ENCODE data around the gene OTP.

OTP gene

DNA sequence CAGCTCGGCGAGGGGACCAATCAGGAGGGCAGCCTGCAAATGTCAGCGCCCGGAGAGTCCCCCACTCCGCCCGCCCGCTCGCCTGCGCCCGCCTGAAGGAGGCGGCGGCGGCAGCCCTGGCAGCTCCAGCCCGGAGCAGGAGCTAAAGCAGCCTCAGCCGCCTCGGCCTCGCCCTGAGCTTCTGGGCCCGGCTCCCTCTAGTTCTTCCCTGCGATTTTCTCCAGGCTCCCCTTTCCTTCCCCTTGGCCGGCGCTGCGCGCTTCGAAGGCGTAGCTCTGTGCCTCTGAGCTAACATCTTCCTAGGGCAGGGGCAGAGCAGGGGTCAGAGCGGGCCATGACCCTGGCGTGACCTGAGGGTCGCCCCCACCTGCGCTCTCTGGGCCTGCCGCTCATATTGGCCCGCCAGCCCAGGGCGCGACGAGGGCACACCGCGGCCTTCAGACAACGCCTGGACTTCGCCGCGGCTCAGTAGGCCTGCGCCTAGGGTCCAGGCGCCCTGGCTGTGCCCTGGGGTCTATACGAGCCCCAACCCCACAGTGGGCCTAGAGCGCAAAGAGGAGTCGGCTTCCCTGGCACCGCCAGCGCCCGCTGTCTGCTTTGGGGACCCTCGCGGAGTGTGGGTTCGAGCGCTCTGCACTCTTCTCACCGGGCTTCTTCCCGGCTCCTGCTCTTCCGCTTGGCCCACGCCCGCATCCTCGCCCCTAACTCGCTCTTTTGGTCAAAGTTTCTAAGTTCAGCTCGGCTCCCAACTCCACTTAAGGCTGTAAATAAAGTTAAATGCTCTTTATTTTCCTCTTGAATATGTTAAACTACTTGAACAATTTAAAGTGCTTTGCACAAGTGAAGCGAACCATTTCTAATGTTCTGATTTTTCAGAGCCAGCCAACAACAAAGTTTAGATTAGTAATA is 504 bp upstream of the OTP start:
- Histone ChIP-seq H3K9me3 (ENCODE audit: control insufficient read depth, low read length) (no peaks in the 10 kb centered on the region), H3K27ac (ENCODE audit: insufficient read depth, low read length, poor library complexity, severe bottlenecking) (no peak overlapping the region), H3K36me3 (ENCODE audit: control insufficient read depth, insufficient read depth, low read length) (no peaks in the 10 kb centered on the region), H3K4me3 (ENCODE audit: insufficient read depth, low read depth, low read length, poor library complexity, severe bottlenecking) (no peak overlapping the region), H3K4me1 (ENCODE audit: control insufficient read depth, insufficient read depth, low read length, poor library complexity, severe bottlenecking) (no peaks in the 10 kb centered on the region), H3K27me3 (replicated peaks; ENCODE audit: control insufficient read depth, insufficient read depth, low read length, poor library complexity, severe bottlenecking) (peaks cover 81% of the 10 kb centered on the region)
- DNase-seq = no peak

DNA sequence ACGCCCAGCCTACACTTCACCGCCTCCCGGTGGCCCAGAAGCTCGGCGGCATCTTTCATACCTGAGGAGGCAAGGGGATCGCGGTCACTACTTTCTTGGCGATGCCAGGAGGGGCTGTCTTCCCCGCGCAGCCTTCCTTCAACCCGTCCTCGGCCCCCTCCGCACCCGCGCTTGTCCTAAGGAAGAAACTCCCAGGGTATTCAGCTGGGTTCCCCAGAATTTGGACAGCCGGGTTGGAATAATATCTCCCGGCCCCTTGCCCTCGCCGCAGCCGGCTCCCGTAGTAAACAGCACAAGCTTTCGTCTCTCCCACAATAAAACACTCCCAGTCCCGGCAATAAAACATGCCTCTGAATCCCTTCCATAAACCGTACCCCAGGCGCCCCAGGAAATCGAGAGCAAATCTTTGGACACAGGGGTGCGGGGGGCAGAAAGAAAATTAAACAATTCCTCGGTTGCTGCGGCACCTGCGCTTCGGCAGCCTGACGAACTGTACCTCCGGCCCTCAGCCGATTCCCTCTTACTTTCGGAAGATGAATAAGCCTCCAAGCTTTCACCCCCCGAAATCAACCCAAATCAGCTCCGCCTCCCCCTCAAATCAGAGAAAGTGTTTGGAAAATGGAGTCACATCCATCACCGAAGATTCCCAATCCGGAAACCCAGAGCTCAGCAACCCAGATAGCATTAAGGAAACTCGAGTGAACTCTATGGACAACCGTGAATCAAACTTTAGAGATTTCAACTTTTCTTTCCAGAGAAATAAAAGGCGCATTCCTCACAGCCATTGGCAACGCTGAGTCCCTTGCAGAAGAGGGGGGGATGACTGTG is 1.1 kb downstream of the OTP start:
- Histone ChIP-seq H3K27me3 (replicated peaks; ENCODE audit: control insufficient read depth, insufficient read depth, low read length, poor library complexity, severe bottlenecking) (peaks cover 81% of the 10 kb centered on the region), H3K27ac (ENCODE audit: insufficient read depth, low read length, poor library complexity, severe bottlenecking) (no peak overlapping the region), H3K4me1 (ENCODE audit: control insufficient read depth, insufficient read depth, low read length, poor library complexity, severe bottlenecking) (no peaks in the 10 kb centered on the region), H3K4me3 (ENCODE audit: insufficient read depth, low read depth, low read length, poor library complexity, severe bottlenecking) (no peak overlapping the region), H3K36me3 (ENCODE audit: control insufficient read depth, insufficient read depth, low read length) (no peaks in the 10 kb centered on the region), H3K9me3 (ENCODE audit: control insufficient read depth, low read length) (no peaks in the 10 kb centered on the region)
- no peak for DNase-seq

DNA sequence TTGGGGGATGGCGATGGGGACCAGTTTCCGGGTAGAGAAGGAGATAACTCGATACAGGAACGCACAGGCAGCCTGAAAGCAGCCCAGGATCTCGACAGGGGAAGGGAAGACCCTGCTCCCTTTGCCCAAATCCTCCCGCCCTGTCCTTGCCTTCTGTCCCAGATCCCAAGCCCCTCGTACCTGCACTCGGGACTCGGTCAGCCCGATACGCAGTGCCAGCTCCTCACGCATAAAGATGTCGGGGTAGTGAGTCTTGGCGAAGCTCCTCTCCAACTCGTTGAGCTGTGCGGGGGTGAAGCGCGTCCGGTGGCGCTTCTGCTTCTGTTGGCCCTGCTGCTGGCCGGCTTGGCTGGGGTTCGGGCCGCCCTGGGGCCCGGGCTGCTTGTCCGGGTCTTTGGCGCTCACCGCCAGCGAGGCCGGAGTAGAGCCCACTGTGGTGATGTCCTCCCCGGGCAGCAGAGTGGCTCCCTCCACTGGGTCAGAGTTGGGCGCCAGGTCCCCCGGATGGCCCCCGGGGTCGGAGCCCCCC is 1.8 kb downstream of the OTP start:
- H3K9me3 ChIP-seq (ENCODE audit: control insufficient read depth, low read length) = no peaks in the 10 kb centered on the region
- H3K36me3 ChIP-seq (ENCODE audit: control insufficient read depth, insufficient read depth, low read length) = no peaks in the 10 kb centered on the region
- DNase-seq = no peak
- no peaks in the 10 kb centered on the region for H3K4me1 ChIP-seq (ENCODE audit: control insufficient read depth, insufficient read depth, low read length, poor library complexity, severe bottlenecking)
- H3K4me3 ChIP-seq (ENCODE audit: insufficient read depth, low read depth, low read length, poor library complexity, severe bottlenecking) = no peak overlapping the region
- peaks cover 81% of the 10 kb centered on the region for H3K27me3 ChIP-seq (replicated peaks; ENCODE audit: control insufficient read depth, insufficient read depth, low read length, poor library complexity, severe bottlenecking)
- H3K27ac ChIP-seq (ENCODE audit: insufficient read depth, low read length, poor library complexity, severe bottlenecking) = no peak overlapping the region

DNA sequence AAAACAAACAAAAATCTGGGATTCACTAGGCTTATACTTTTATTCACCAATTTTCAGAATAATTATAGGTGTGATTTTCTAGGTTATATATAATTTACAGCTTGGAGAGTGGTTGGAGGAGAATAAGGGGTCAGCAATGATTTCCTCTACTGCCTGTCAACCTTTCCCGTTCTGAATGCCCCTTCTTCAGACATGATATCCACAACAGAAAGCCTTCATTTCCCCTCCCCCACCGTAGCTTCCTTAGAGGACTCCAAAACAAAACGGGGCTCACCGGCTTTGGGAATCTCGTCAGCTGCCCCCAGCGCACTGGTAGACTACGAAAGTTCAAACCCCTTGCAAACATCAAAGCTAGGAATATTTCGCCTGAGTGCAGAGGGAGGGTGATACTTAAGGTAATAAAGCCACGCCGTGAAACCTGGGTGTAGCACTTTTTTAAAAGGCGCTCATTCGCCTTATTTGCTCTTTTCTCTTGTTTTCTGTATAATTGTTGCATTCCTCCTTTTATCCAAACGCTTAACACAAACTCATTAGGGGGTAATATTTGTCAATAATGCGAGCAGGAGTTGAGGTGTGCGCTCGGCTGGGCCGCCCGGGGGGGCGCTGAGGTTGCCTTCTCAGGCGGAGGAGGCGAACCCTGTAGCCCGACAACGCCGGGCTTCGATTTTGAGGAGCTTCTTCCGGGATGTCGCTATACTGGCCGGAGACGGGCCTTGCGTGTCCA is 2.4 kb downstream of the OTP start:
- no peaks in the 10 kb centered on the region for H3K9me3 ChIP-seq (ENCODE audit: control insufficient read depth, low read length)
- peaks cover 79% of the 10 kb centered on the region for H3K27me3 ChIP-seq (replicated peaks; ENCODE audit: control insufficient read depth, insufficient read depth, low read length, poor library complexity, severe bottlenecking)
- no peaks in the 10 kb centered on the region for H3K36me3 ChIP-seq (ENCODE audit: control insufficient read depth, insufficient read depth, low read length)
- H3K4me3 ChIP-seq (ENCODE audit: insufficient read depth, low read depth, low read length, poor library complexity, severe bottlenecking) = no peak overlapping the region
- H3K4me1 ChIP-seq (ENCODE audit: control insufficient read depth, insufficient read depth, low read length, poor library complexity, severe bottlenecking) = peaks cover 3% of the 10 kb centered on the region
- H3K27ac ChIP-seq (ENCODE audit: insufficient read depth, low read length, poor library complexity, severe bottlenecking) = no peak overlapping the region
- no peak for DNase-seq

DNA sequence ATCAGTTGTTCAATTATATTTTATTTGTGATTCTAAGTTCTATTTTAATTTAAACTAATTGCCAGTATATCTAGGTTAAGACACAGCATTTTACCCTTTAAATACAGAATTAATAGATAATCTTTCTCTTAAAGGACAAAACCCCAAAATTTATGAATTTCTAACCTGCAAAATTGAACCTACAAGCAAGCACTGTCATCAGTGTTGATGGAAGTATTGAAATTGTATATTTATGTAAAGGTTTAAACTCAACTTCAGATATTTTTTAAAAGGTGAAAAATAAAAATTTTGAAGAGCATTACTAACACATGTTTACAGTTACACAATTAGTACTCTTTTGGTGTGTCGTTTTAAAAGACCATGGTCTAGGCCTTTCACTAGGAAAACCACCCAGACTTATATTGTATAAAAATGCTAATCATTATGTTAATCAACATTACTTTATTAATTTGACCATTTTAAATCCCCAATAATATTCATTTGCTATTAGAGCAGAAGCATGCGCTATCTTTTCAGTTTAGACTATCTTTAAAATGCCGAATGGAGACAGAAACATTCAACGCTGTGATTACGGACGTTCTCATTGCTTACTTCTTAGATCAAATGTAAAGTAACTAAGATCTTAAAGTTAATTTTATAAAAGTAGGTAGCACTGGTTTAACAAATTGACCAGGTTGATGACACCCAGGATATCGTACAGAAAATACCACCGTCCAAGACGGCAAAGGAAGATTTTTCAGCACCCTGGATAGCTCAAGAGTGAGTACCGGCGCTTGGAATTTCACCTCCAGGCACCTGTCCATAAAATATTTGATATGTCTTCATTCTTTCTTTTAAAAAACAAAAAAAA is 3.2 kb downstream of the OTP start:
- Histone ChIP-seq H3K4me3 (ENCODE audit: insufficient read depth, low read depth, low read length, poor library complexity, severe bottlenecking) (no peak overlapping the region), H3K9me3 (ENCODE audit: control insufficient read depth, low read length) (no peaks in the 10 kb centered on the region), H3K4me1 (ENCODE audit: control insufficient read depth, insufficient read depth, low read length, poor library complexity, severe bottlenecking) (peaks cover 7% of the 10 kb centered on the region), H3K27me3 (replicated peaks; ENCODE audit: control insufficient read depth, insufficient read depth, low read length, poor library complexity, severe bottlenecking) (peaks cover 80% of the 10 kb centered on the region), H3K36me3 (ENCODE audit: control insufficient read depth, insufficient read depth, low read length) (no peaks in the 10 kb centered on the region), H3K27ac (ENCODE audit: insufficient read depth, low read length, poor library complexity, severe bottlenecking) (no peak overlapping the region)
- no peak for DNase-seq

DNA sequence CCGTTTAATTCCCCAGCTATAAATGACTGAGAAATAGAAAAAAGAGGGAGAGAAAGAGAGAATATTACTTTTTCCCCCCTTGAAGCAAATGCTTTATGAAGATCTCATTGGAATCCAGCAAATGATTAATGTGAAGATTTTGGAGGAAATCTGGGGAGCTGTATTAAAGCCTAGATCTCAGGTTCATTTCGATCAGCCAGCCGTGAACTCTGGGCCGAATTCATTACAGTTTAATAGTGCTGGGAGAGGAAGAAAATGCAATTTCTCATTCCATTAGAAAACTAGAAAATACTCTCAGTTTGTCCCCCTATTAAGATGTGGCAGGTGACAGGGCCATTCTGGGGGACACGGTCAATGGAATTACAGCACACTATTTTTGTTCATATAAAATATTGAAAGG is 4.8 kb downstream of the OTP start:
- Histone ChIP-seq H3K36me3 (ENCODE audit: control insufficient read depth, insufficient read depth, low read length) (no peaks in the 10 kb centered on the region), H3K4me3 (ENCODE audit: insufficient read depth, low read depth, low read length, poor library complexity, severe bottlenecking) (no peak overlapping the region), H3K4me1 (ENCODE audit: control insufficient read depth, insufficient read depth, low read length, poor library complexity, severe bottlenecking) (peaks cover 14% of the 10 kb centered on the region), H3K27ac (ENCODE audit: insufficient read depth, low read length, poor library complexity, severe bottlenecking) (no peak overlapping the region), H3K27me3 (replicated peaks; ENCODE audit: control insufficient read depth, insufficient read depth, low read length, poor library complexity, severe bottlenecking) (peaks cover 73% of the 10 kb centered on the region), H3K9me3 (ENCODE audit: control insufficient read depth, low read length) (no peaks in the 10 kb centered on the region)
- no peak for DNase-seq

DNA sequence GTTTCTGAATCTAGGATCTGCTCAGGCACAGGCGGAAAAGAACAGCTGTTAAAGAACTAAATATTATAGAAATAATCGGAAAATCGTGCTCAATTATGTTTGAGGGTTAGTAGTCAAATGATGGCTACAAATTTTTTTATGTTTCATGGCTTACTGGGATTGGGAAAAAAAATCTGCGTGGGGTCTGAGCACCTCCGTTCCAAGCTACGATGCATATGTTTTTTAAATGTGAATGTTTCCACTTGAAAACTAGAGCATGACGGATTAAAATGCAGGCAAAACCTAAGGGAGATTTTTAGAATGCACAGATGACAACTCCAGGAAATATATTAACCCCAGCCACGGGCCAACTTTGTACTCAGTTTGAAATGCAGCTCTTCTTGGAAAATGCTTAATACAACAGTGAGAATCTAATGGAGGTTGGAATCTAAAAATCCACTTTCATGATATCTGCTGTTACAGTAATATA is 5.3 kb downstream of the OTP start:
- Histone ChIP-seq H3K36me3 (ENCODE audit: control insufficient read depth, insufficient read depth, low read length) (no peaks in the 10 kb centered on the region), H3K27ac (ENCODE audit: insufficient read depth, low read length, poor library complexity, severe bottlenecking) (no peak overlapping the region), H3K4me3 (ENCODE audit: insufficient read depth, low read depth, low read length, poor library complexity, severe bottlenecking) (no peak overlapping the region), H3K27me3 (replicated peaks; ENCODE audit: control insufficient read depth, insufficient read depth, low read length, poor library complexity, severe bottlenecking) (peaks cover 73% of the 10 kb centered on the region), H3K9me3 (ENCODE audit: control insufficient read depth, low read length) (no peaks in the 10 kb centered on the region), H3K4me1 (ENCODE audit: control insufficient read depth, insufficient read depth, low read length, poor library complexity, severe bottlenecking) (peaks cover 14% of the 10 kb centered on the region)
- DNase-seq = no peak

DNA sequence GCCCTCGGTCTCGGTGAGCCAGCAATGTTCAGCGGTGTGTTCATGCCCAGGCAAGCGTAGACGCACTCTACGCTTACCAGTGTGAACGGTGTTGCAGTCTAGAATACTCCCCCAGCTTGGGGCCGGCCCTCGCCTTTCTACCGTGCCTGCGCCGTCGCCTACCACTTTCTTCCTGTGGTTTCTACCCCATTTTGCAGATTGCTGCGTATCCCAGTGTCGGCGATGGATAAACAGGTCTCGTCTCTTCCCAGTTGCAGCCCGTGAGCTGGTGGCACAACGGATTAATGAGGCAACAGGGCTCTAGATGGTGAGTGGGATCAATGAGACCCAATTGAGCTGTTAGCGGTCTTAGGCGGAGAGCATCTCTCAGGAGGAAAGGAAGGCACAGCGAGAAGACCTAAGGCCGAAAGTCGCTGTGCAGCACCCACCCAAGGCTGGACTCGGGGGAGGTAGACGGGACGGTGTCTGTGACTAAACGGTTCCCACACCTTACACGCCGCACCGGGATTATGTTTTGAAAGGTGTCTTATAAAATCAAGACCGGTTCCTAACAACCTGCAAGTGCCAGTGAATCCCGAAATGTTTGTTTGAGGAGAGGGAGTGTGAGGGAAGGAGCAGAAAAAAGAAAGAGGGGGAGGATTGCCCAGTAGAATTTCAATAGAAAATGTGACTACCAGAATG is 5.8 kb downstream of the OTP start:
- Histone ChIP-seq H3K9me3 (ENCODE audit: control insufficient read depth, low read length) (peaks cover under 1% of the 10 kb centered on the region), H3K4me3 (ENCODE audit: insufficient read depth, low read depth, low read length, poor library complexity, severe bottlenecking) (no peak overlapping the region), H3K4me1 (ENCODE audit: control insufficient read depth, insufficient read depth, low read length, poor library complexity, severe bottlenecking) (peaks cover 14% of the 10 kb centered on the region), H3K27me3 (replicated peaks; ENCODE audit: control insufficient read depth, insufficient read depth, low read length, poor library complexity, severe bottlenecking) (peaks cover 73% of the 10 kb centered on the region), H3K27ac (ENCODE audit: insufficient read depth, low read length, poor library complexity, severe bottlenecking) (no peak overlapping the region), H3K36me3 (ENCODE audit: control insufficient read depth, insufficient read depth, low read length) (no peaks in the 10 kb centered on the region)
- DNase-seq = no peak
